ENCODE measurements around the gene GGNBP2. TPM values are rescaled to one million over a fixed set of nuclear protein-coding genes. Genes with fewer than 3 reads are reported as not detected.
A peak's percentile ranks its signal among the peaks of the same experiment; 100 is the strongest.

The GGNBP2 gene
- total RNA-seq, 1 donor from 2014 or later = 94.3 TPM

DNA sequence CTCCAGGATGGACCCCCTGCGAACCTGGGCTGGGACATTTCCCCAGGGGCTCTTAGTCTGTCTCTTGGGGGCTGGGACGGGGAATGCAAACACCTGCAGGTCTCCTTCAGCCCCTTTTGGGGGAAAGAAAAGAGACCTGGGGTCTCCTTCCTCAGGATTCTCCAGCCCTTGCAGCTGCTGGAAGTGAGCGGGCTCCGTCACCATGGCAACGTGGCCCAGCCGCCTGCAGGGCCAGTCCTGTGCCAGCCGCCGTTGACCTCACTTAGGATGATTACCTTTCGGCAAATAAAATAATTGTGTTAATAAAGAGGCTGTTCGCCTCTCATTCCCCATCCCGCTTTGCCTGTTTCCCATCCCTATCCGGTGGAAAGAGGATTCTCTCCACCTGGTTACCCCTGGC is 82.4 kb downstream of the GGNBP2 start:
- Histone ChIP-seq H3K36me3 (ENCODE audit: control insufficient read depth, insufficient read depth, low read length) (no peaks in the 10 kb centered on the region), H3K27me3 (ENCODE audit: control insufficient read depth, insufficient read depth, low read length) (peaks cover 9% of the 10 kb centered on the region), H3K4me3 (ENCODE audit: low read depth, low read length) (no peak overlapping the region)
- DNase-seq (ENCODE audit: low read depth) = no peak
- no peak for TF ChIP-seq CTCF (IDR thresholded peaks at IDR 0.05; ENCODE audit: insufficient read depth, low read length, severe bottlenecking)
- no peak for FAIRE-seq

DNA sequence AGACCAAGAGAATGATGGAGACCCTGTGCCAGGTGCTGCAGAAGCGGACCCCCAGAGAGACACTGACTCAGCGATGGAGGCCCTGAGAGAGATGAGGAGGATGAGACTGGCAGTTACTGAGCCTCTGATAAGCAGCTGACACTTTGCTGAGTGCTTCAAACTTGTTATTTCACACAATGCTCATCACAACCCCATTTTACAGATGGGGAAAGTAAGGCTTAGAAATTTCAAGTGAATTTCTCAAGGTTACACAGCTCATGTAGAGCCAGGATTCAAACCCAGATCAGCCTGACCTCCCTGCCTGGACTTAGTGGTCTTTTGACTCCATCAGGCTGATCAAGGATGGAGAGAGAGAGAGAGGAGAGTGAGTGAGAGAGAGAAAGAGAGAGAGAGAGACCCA is 83.9 kb downstream of the GGNBP2 start:
- H3K4me3 ChIP-seq (ENCODE audit: low read depth, low read length) = no peak overlapping the region
- no peak for FAIRE-seq

GRCh38 chr17:36629252-36629847 is 84.6 kb downstream of the GGNBP2 start:
- DNase-seq (ENCODE audit: low read depth) (peak; percentile 45), FAIRE-seq (no peak)
- TF ChIP-seq CTCF (IDR thresholded peaks at IDR 0.05; ENCODE audit: insufficient read depth, low read length, severe bottlenecking) = peak; percentile 97
- Histone ChIP-seq H3K27me3 (ENCODE audit: control insufficient read depth, insufficient read depth, low read length) (peaks cover 11% of the 10 kb centered on the region), H3K4me3 (ENCODE audit: low read depth, low read length) (no peak overlapping the region), H3K36me3 (ENCODE audit: control insufficient read depth, insufficient read depth, low read length) (no peaks in the 10 kb centered on the region)

More for the DNA sequence above, 83.9 kb downstream of the GGNBP2 start:
- no peak for TF ChIP-seq CTCF (IDR thresholded peaks at IDR 0.05; ENCODE audit: insufficient read depth, low read length, severe bottlenecking)
- no peak for DNase-seq (ENCODE audit: low read depth)
- Histone ChIP-seq H3K27me3 (ENCODE audit: control insufficient read depth, insufficient read depth, low read length) (peaks cover 11% of the 10 kb centered on the region), H3K36me3 (ENCODE audit: control insufficient read depth, insufficient read depth, low read length) (no peaks in the 10 kb centered on the region)

DNA sequence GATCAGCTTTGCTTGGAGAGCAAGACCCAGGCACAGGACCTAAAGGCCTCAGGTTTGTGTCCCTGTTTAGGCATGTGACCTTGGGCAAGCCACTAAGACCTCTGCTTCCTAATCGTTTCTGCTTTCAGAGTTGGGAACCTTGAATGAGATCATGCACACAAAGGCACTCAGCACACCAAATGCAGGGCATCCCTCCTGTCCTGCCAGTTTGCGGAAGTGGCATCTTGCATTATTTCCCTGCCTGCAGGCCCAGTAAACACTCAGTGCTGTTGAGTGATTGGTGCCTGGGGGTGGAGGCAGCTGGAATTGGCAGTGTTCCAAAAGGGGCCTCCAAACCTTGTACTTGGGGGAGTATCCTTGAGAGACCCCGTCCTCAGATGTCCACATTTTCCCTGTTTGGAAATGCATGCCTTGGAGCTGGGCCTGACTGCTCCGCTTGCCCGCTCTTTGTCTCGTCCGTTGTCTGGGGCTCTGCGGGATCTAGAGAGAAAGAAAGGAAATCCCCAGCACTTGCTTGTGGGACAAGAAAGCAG is 85.3 kb downstream of the GGNBP2 start:
- TF ChIP-seq CTCF (IDR thresholded peaks at IDR 0.05; ENCODE audit: insufficient read depth, low read length, severe bottlenecking) = no peak
- H3K4me3 ChIP-seq (ENCODE audit: low read depth, low read length) = no peak overlapping the region
- DNase-seq (ENCODE audit: low read depth) = no peak
- H3K27me3 ChIP-seq (ENCODE audit: control insufficient read depth, insufficient read depth, low read length) = peaks cover 11% of the 10 kb centered on the region
- H3K36me3 ChIP-seq (ENCODE audit: control insufficient read depth, insufficient read depth, low read length) = no peaks in the 10 kb centered on the region
- FAIRE-seq = no peak

GRCh38 chr17:36631022-36631421 is 86.3 kb downstream of the GGNBP2 start:
- H3K27me3 ChIP-seq (ENCODE audit: control insufficient read depth, insufficient read depth, low read length) = peaks cover 11% of the 10 kb centered on the region
- TF ChIP-seq CTCF (IDR thresholded peaks at IDR 0.05; ENCODE audit: insufficient read depth, low read length, severe bottlenecking) = no peak
- no peak overlapping the region for H3K4me3 ChIP-seq (ENCODE audit: low read depth, low read length)
- DNase-seq (ENCODE audit: low read depth) = no peak
- no peaks in the 10 kb centered on the region for H3K36me3 ChIP-seq (ENCODE audit: control insufficient read depth, insufficient read depth, low read length)
- FAIRE-seq = no peak

Measured in bronchial epithelial cell (primary cell).